HepG2 (cell line): ENCODE results near the gene PDGFRA.

Experiments used
- KDM1A ChIP-seq: IDR thresholded peaks from 2 replicates; pipeline ENCODE4 v1.6.1; 2016; ENCODE audit warnings: missing compliant biosample characterization
- POLR2A ChIP-seq, 2 experiments: IDR thresholded peaks; 2 replicates each; pipeline ENCODE4 v1.6.1; 2011; ENCODE audit warnings: low read depth in 2 of 2, low read length in 2 of 2, mild to moderate bottlenecking in 1 of 2, moderate library complexity in 1 of 2; ENCODE audit not compliant: insufficient read depth in 1 of 2
- POLR2AphosphoS5 ChIP-seq: IDR thresholded peaks from 2 replicates; pipeline ENCODE4 v1.6.1; 2012; ENCODE audit warnings: low read depth, low read length

GRCh38 chr4:54189140-54189539 lies 40.0 kb upstream of the PDGFRA start:
- no peak for TF ChIP-seq POLR2A (IDR thresholded peaks at IDR 0.05; ENCODE audit: insufficient read depth in 1 of 2, low read depth in 2 of 2, low read length in 2 of 2)
- no peak for TF ChIP-seq POLR2AphosphoS5
- no peak for TF ChIP-seq KDM1A (CRISPR knock-in tag)
